ENCODE measurements around the gene MS4A12. TPM values are rescaled to one million over a fixed set of nuclear protein-coding genes. Genes with fewer than 3 reads are reported as not detected.
"Not testable (repeated sequence)": the region's sequence is repeated elsewhere in the genome, so short reads cannot be mapped to it uniquely, and the experiment has no call there.

Gene MS4A12
- total and polyA plus RNA-seq, 2 donors = not detected

- H3K36me3 ChIP-seq (ENCODE audit: insufficient read depth) = no peaks in the 10 kb centered on the region
- WGBS = 70% methylated on average over 2 of the region's 2 CpGs
- H3K4me1 ChIP-seq (ENCODE audit: insufficient read depth) = no peaks in the 10 kb centered on the region
- no peak overlapping the region for H3K27ac ChIP-seq (ENCODE audit: low read depth)
- no peak overlapping the region for H3K4me3 ChIP-seq (ENCODE audit: low read depth, low read length)
- DNase-seq (ENCODE audit: extremely low spot score) = no peak
These were observed 5.8 kb downstream of the MS4A12 start for GRCh38 chr11:60498399-60498798.

- H3K4me1 ChIP-seq (ENCODE audit: insufficient read depth) = no peaks in the 10 kb centered on the region
- no peak for DNase-seq (ENCODE audit: extremely low spot score)
- no peak overlapping the region for H3K27ac ChIP-seq (ENCODE audit: low read depth)
- no peak overlapping the region for H3K4me3 ChIP-seq (ENCODE audit: low read depth, low read length)
- 50% methylated on average over 4 of the region's 4 CpGs for WGBS
- no peaks in the 10 kb centered on the region for H3K36me3 ChIP-seq (ENCODE audit: insufficient read depth)
These were observed 6.3 kb downstream of the MS4A12 start for GRCh38 chr11:60498853-60499252.

- WGBS = 29% methylated on average over 3 of the region's 3 CpGs
- no peak overlapping the region for H3K27ac ChIP-seq (ENCODE audit: low read depth)
- no peak overlapping the region for H3K4me3 ChIP-seq (ENCODE audit: low read depth, low read length)
- H3K36me3 ChIP-seq (ENCODE audit: insufficient read depth) = no peaks in the 10 kb centered on the region
- no peak for DNase-seq (ENCODE audit: extremely low spot score)
- H3K4me1 ChIP-seq (ENCODE audit: insufficient read depth) = no peaks in the 10 kb centered on the region
These were observed 7.8 kb downstream of the MS4A12 start for GRCh38 chr11:60500276-60500910.

- DNase-seq (ENCODE audit: extremely low spot score) = no peak
- Histone ChIP-seq H3K4me1 (ENCODE audit: insufficient read depth) (no peaks in the 10 kb centered on the region), H3K27ac (ENCODE audit: low read depth) (no peak overlapping the region), H3K36me3 (ENCODE audit: insufficient read depth) (no peaks in the 10 kb centered on the region), H3K4me3 (ENCODE audit: low read depth, low read length) (no peak overlapping the region)
- 73% methylated on average over 3 of the region's 3 CpGs for WGBS
These were observed 9.7 kb downstream of the MS4A12 start for GRCh38 chr11:60502221-60502775.

- WGBS = 83% methylated on average over 3 of the region's 3 CpGs
- no peaks in the 10 kb centered on the region for H3K4me1 ChIP-seq (ENCODE audit: insufficient read depth)
- no peak overlapping the region for H3K27ac ChIP-seq (ENCODE audit: low read depth)
- no peaks in the 10 kb centered on the region for H3K36me3 ChIP-seq (ENCODE audit: insufficient read depth)
- no peak for DNase-seq (ENCODE audit: extremely low spot score)
- no peak overlapping the region for H3K4me3 ChIP-seq (ENCODE audit: low read depth, low read length)
These were observed 11.8 kb downstream of the MS4A12 start for GRCh38 chr11:60504219-60504905.

- DNase-seq (ENCODE audit: extremely low spot score); H3K4me3 ChIP-seq (ENCODE audit: low read depth, low read length); H3K36me3 ChIP-seq (ENCODE audit: insufficient read depth); H3K4me1 ChIP-seq (ENCODE audit: insufficient read depth); H3K27ac ChIP-seq (ENCODE audit: low read depth): not testable (repeated sequence)
- 81% methylated on average over 15 of the region's 15 CpGs for WGBS
These were observed 17.0 kb downstream of the MS4A12 start for GRCh38 chr11:60509609-60510008.

- H3K27ac ChIP-seq (ENCODE audit: low read depth); H3K4me1 ChIP-seq (ENCODE audit: insufficient read depth); H3K36me3 ChIP-seq (ENCODE audit: insufficient read depth); H3K4me3 ChIP-seq (ENCODE audit: low read depth, low read length); DNase-seq (ENCODE audit: extremely low spot score): not testable (repeated sequence)
- 94% methylated on average over 28 of the region's 28 CpGs for WGBS
These were observed 17.6 kb downstream of the MS4A12 start for GRCh38 chr11:60510209-60510608.

- H3K27ac ChIP-seq (ENCODE audit: low read depth) = no peak overlapping the region
- 61% methylated on average over 6 of the region's 6 CpGs for WGBS
- no peaks in the 10 kb centered on the region for H3K36me3 ChIP-seq (ENCODE audit: insufficient read depth)
- DNase-seq (ENCODE audit: extremely low spot score) = no peak
- no peaks in the 10 kb centered on the region for H3K4me1 ChIP-seq (ENCODE audit: insufficient read depth)
- no peak overlapping the region for H3K4me3 ChIP-seq (ENCODE audit: low read depth, low read length)
These were observed 18.8 kb downstream of the MS4A12 start for GRCh38 chr11:60511393-60511792.

- Histone ChIP-seq H3K27ac (ENCODE audit: low read depth) (no peak overlapping the region), H3K4me1 (ENCODE audit: insufficient read depth) (no peaks in the 10 kb centered on the region), H3K36me3 (ENCODE audit: insufficient read depth) (no peaks in the 10 kb centered on the region), H3K4me3 (ENCODE audit: low read depth, low read length) (no peak overlapping the region)
- no peak for DNase-seq (ENCODE audit: extremely low spot score)
- WGBS = 59% methylated on average over 3 of the region's 3 CpGs
These were observed 20.2 kb downstream of the MS4A12 start for GRCh38 chr11:60512651-60513225.

GRCh38 chr11:60513496-60514460 is 21.2 kb downstream of the MS4A12 start:
- no peak overlapping the region for H3K4me3 ChIP-seq (ENCODE audit: low read depth, low read length)
- WGBS = 57% methylated on average over 2 of the region's 2 CpGs
- DNase-seq (ENCODE audit: extremely low spot score) = no peak
- H3K4me1 ChIP-seq (ENCODE audit: insufficient read depth) = no peaks in the 10 kb centered on the region
- H3K27ac ChIP-seq (ENCODE audit: low read depth) = no peak overlapping the region
- no peaks in the 10 kb centered on the region for H3K36me3 ChIP-seq (ENCODE audit: insufficient read depth)

GRCh38 chr11:60515144-60515855 is 22.7 kb downstream of the MS4A12 start, which contains the start of gene MS4A13:
TSS of gene MS4A13 (plus strand) at chr11:60515392. CDS start at chr11:60518084, 2,692 bp downstream.
- no peak for DNase-seq (ENCODE audit: extremely low spot score)
- WGBS = 95% methylated on average over 29 of the region's 29 CpGs
- Histone ChIP-seq H3K27ac (ENCODE audit: low read depth) (no peak within 1 kb of the TSS), H3K4me1 (ENCODE audit: insufficient read depth) (no peaks in the 10 kb centered on the region), H3K36me3 (ENCODE audit: insufficient read depth) (no peaks in the 10 kb centered on the region), H3K4me3 (ENCODE audit: low read depth, low read length) (no peak within 1 kb of the TSS)

GRCh38 chr11:60528465-60528864 is 35.9 kb downstream of the MS4A12 start:
- WGBS = 44% methylated on average over 1 of the region's 1 CpG
- no peak overlapping the region for H3K27ac ChIP-seq (ENCODE audit: low read depth)
- H3K4me1 ChIP-seq (ENCODE audit: insufficient read depth) = no peaks in the 10 kb centered on the region
- H3K4me3 ChIP-seq (ENCODE audit: low read depth, low read length) = no peak overlapping the region
- no peak for DNase-seq (ENCODE audit: extremely low spot score)
- H3K36me3 ChIP-seq (ENCODE audit: insufficient read depth) = no peaks in the 10 kb centered on the region

GRCh38 chr11:60528934-60529333 is 36.4 kb downstream of the MS4A12 start:
- Histone ChIP-seq H3K27ac (ENCODE audit: low read depth) (no peak overlapping the region), H3K4me1 (ENCODE audit: insufficient read depth) (no peaks in the 10 kb centered on the region), H3K4me3 (ENCODE audit: low read depth, low read length) (no peak overlapping the region), H3K36me3 (ENCODE audit: insufficient read depth) (no peaks in the 10 kb centered on the region)
- 13% methylated on average over 1 of the region's 1 CpG for WGBS
- no peak for DNase-seq (ENCODE audit: extremely low spot score)
